ENCODE results near the gene NR3C2. TPM values are rescaled to one million over a fixed set of nuclear protein-coding genes. Genes with fewer than 3 reads are reported as not detected.

The NR3C2 gene
- total RNA-seq, 2 donors from 2014 or later = 14.6 to 17.4 TPM

DNA sequence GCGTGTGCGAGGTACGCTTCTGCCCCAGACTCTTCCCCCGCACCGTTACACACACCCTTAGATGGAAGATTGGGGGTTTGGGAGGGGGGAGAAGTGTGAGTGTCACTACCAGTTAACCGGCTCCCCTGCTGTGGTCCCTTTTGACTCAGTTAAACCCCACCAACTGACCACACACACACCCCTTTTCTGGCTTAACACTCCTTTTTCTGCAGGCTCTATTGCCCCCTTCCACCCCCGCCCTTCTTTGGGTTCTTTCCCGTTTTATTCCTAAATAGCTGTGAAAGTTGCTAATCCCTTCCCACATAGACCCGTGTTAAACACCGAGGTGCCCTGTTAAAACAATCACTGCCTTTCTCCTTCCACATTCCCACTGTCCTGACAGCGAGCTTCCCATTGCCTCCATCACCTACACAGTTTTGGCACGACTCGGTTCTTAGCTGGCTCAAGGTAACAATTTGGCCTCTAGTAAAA, 3.7 kb upstream of the NR3C2 start:
- DNase-seq (ENCODE audit: low spot score) = no peak
- peak overlapping the region; percentile 77 to 89 for H3K4me3 ChIP-seq
- peak overlapping the region; percentile 86 to 88 for H3K27ac ChIP-seq
- no peak for TF ChIP-seq POLR2AphosphoS5 (IDR thresholded peaks at IDR 0.05)
- no peak for TF ChIP-seq POLR2A (IDR thresholded peaks at IDR 0.05)
- TF ChIP-seq, protein P1, sequence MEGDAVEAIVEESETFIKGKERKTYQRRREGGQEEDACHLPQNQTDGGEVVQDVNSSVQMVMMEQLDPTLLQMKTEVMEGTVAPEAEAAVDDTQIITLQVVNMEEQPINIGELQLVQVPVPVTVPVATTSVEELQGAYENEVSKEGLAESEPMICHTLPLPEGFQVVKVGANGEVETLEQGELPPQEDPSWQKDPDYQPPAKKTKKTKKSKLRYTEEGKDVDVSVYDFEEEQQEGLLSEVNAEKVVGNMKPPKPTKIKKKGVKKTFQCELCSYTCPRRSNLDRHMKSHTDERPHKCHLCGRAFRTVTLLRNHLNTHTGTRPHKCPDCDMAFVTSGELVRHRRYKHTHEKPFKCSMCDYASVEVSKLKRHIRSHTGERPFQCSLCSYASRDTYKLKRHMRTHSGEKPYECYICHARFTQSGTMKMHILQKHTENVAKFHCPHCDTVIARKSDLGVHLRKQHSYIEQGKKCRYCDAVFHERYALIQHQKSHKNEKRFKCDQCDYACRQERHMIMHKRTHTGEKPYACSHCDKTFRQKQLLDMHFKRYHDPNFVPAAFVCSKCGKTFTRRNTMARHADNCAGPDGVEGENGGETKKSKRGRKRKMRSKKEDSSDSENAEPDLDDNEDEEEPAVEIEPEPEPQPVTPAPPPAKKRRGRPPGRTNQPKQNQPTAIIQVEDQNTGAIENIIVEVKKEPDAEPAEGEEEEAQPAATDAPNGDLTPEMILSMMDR (IDR thresholded peaks at IDR 0.05) = no peak
- intact Hi-C loops (cut with DNase I) = no loop called here
- no peaks in the 10 kb centered on the region for H3K36me3 ChIP-seq
- H3K9me3 ChIP-seq = no peaks in the 10 kb centered on the region
- H3K4me1 ChIP-seq (replicated peaks) = no peaks in the 10 kb centered on the region
- 3% methylated on average over 13 of the region's 13 CpGs for WGBS
- no peaks in the 10 kb centered on the region for H3K27me3 ChIP-seq (replicated peaks; ENCODE audit: insufficient read depth)

DNA sequence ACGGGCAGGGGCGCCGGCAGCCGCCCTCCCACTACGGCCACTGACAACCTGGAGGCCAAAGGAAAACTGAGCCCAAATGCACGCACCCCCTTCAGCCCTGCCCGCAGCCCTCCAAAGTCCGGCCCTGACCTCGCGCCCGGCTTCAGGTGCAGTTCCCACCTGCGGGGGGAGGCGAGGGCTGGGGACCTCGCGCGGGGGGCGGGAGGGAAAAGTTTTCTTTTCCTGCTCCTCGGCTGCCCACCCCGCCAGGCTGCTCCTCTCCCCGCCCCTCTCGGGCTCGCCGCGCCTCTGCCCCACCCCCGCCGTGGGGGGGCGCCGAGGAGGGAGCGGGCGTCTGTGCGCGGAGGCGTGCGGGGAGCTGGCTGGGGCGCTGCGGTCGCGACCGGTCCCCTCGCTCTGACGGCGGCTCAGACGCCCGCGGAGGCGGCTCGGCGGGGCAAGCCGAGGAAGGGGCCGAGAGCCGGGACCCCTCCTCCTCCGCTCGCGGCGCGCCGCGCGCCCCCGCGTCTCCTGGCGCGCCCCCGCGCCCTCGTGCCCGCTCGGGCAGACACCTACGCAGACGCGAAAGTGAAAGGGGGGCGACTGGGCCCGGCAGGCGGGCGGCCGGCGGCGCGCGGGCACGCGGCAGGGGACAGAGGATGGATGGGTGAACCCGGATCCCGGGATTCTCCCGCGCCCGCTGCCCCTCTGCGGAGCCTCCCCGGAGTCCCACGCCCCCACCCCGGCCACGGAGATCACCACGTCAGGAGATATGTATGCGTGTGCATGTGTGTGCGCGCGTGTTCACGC, 3.1 kb upstream of the NR3C2 start:
- DNase-seq (ENCODE audit: low spot score) = peak; percentile 67
- WGBS = under 1% methylated on average over 55 of the region's 98 CpGs
- H3K27ac ChIP-seq = peak overlapping the region; percentile 86 to 88
- intact Hi-C loops (cut with DNase I) = no loop called here
- no peaks in the 10 kb centered on the region for H3K9me3 ChIP-seq
- H3K27me3 ChIP-seq (replicated peaks; ENCODE audit: insufficient read depth) = no peaks in the 10 kb centered on the region
- no peaks in the 10 kb centered on the region for H3K36me3 ChIP-seq
- peak overlapping the region; percentile 77 to 89 for H3K4me3 ChIP-seq
- TF ChIP-seq POLR2A (IDR thresholded peaks at IDR 0.05) (no peak), POLR2AphosphoS5 (IDR thresholded peaks at IDR 0.05) (no peak)
- TF ChIP-seq, protein P1 (IDR thresholded peaks at IDR 0.05) = no peak
- H3K4me1 ChIP-seq (replicated peaks) = no peaks in the 10 kb centered on the region

DNA sequence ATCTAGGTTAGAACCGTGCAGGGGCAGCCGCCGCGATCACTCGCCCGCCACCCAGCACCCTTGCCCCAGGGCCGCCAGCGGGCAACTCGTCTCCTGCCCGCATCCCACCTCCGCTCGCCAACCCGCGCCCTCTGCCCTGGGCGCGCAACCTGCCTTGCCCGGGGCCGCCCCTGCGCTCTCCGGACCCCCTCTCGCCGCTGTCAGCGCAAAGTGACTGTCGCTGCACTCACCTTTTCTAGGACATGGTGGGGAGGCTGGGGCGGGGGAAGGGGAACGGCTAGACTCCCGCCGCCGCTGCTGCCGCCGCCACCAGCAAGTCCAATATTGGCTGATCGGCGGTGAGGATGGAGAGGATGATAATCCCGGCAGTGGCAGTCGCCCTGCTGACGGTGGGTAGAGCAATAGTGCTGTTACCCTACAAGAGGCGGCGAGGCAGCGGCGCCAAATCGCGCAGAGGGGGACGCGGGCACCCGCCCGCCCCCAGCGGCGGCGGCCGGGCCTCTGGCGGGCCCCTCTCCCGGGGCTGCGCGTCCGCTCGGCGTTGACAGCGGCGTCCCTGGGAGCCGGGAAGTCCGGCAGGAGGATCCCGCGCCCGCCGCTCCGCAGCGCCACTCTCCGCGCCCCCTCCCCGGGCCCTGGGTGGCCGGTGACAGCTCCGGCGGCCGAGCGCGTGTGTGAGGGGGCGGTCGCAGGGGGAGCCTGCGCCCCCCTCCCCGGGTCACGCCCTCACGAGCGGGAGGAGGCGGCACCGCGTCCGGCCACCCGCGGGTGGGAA, 2.3 kb upstream of the NR3C2 start:
- H3K4me3 ChIP-seq = peak overlapping the region; percentile 77 to 89
- WGBS = under 1% methylated on average over 56 of the region's 89 CpGs
- no peaks in the 10 kb centered on the region for H3K27me3 ChIP-seq (replicated peaks; ENCODE audit: insufficient read depth)
- H3K4me1 ChIP-seq (replicated peaks) = no peaks in the 10 kb centered on the region
- no peaks in the 10 kb centered on the region for H3K9me3 ChIP-seq
- no peaks in the 10 kb centered on the region for H3K36me3 ChIP-seq
- intact Hi-C loops (cut with DNase I) = no loop called here
- TF ChIP-seq, protein P1 (IDR thresholded peaks at IDR 0.05) = peak in 1 of 4 experiments; percentile 29
- TF ChIP-seq POLR2AphosphoS5 (IDR thresholded peaks at IDR 0.05) = no peak
- TF ChIP-seq POLR2A (IDR thresholded peaks at IDR 0.05) = no peak
- H3K27ac ChIP-seq = peak overlapping the region; percentile 86 to 88
- peak; percentile 6 for DNase-seq (ENCODE audit: low spot score)

DNA sequence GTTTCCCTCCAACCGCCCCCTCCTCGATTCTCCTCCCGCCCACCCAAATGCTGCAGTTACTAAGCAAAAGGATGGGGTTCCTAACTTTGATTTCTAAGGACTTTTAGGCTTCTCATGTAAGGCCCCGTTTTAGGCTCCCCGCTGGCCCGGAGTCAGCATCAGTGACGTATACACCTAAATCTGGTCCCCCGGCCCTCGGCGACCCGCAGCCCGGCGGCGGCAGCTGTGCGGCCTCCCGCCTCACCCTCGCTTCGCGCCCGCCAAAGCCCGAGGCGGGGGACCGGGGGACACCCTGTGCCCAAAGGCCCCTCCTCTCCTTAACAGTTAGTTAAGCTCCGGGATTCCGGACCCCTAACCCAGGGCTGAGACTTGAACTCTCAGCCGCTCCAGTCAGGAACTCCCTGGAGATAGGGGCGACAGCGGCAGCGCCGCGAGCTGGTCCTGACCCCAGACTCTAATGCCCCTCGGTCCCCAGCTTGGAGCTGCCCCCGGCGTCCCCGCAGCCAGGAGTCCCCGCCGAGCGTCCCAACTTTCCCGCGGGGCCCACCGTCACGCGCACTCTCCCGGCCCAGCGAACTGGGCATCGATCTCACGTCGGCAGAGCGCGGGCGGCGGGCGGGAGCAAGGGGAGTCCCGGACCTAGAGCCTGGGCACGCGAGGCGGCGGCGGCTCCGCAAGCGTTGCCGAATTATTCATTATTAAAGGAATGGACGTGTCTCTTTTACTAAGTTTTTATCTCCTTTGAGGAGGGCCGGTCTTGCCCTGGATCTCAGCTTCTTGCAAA, 1.5 kb upstream of the NR3C2 start:
- Histone ChIP-seq H3K4me3 (peak overlapping the region; percentile 77 to 89), H3K27ac (peak overlapping the region; percentile 86 to 88), H3K36me3 (no peaks in the 10 kb centered on the region), H3K4me1 (replicated peaks) (no peaks in the 10 kb centered on the region), H3K9me3 (no peaks in the 10 kb centered on the region), H3K27me3 (replicated peaks; ENCODE audit: insufficient read depth) (no peaks in the 10 kb centered on the region)
- WGBS = under 1% methylated on average over 53 of the region's 64 CpGs
- peak; percentile 14 for DNase-seq (ENCODE audit: low spot score)
- TF ChIP-seq POLR2AphosphoS5 (IDR thresholded peaks at IDR 0.05) (peak; percentile 3), POLR2A (IDR thresholded peaks at IDR 0.05) (no peak)
- intact Hi-C loops (cut with DNase I) = no loop called here

All from prostate gland (tissue), 2 donors.